CMK (cell line): Measurements from ENCODE around the gene BRSK2.

ENCODE experiments used
- DNase-seq: peaks from one replicate; pipeline ENCODE4 v3.0.0-alpha.2; 2010; ENCODE audit warnings: low read depth

Gene BRSK2

DNA sequence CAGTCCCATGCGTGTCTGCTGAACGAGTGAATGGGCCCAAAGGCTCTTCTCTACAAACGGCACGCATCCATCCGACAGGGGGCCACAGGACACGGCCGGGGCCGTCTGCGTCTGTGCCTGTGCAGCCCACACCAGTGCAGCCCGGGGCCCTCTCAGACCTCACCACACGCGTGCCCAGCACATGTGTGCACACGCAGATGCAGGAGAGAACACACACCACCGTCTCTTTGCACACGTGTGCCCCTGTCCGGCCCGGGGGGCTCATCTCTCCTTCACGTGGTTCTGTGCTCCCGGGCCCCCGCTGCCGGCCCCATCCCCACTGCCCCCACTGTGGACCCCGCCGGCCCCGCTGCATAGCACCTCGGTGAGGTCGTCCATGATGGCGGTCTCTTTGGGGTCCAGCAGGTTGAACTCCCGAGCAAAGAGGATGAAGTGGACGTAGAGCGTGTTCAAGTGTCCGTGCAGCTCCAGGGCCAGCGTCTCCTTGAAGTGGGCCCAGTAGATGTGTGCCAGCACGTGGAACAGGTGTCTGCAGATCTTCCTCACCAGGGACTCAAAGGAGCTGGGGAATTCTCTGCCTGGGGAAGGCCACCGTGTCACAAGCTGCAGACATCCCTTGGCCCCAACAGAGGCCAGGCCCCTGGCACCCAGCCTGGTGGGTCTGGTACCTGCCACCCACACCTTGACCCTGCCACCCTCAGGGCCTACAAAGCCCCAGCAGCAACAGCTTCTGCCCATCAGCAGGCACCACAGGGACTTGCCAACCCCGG is 80.4 kb downstream of the BRSK2 start:
- no peak for DNase-seq

GRCh38 chr11:1470681-1471611 is 81.2 kb downstream of the BRSK2 start:
- no peak for DNase-seq

DNA sequence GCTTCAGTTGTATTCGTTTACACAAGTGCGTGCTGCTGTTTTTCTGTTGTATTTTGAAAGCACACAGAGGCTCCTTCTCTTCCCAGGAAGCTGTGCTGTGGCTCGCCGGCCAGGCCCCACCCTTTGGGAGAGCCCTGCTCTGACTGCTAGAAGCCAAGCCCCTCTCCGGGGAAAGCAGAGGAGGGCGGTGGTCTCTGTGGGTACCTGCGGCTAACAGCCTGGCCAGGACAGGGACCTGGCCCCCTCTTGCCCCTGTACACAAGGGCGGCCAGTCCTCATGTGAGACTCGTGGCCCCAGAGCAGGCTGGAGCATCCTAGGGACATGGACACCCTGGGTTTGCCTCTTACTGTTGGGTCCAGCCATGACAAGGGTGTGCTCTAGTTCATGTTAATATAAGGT is 82.0 kb downstream of the BRSK2 start:
- no peak for DNase-seq

GRCh38 chr11:1472180-1473005 is 82.7 kb downstream of the BRSK2 start:
- no peak for DNase-seq

GRCh38 chr11:1473011-1473628 is 83.4 kb downstream of the BRSK2 start:
- DNase-seq: no peak

- DNase-seq: no peak
Observed at GRCh38 chr11:1473786-1474185, 84.1 kb downstream of the BRSK2 start.

- no peak for DNase-seq
Observed at GRCh38 chr11:1475841-1476240, 86.1 kb downstream of the BRSK2 start.

DNA sequence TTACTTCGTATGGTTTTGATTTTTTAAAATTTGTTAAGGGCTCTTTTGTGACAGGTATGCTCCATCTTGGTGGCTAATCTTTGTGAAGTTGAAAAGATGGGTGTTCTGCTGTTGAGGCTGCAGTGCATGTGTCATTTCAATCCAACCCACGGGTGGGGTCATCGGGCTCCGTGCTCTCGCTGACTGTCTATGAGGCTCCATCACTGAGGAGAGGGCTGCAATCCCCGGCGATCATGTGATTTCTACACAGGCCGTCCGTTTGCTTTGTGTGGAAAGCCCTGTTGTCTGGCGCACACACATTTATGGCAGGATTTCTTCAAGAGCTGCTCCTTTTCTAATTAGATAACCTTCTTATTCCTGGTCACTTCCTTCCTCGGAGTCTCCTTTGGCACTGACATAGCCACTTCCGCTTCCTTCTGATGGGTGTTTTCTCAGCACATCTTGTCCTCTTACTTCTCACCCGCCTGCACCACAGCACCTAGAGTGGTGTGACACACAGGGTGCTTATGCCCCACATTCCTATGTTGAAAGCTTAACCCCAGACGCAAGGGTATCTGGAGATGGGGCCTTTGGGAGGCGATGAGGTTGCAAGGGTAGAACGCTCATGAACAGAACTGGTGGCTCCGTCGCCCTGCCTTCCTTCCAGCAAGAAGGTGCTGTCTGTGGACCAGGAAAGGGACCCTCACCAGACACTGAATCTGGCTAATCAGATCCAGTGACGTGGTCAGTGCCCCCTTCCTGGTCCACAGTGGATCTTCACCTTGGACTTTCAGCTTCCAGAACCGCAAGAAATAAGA is 87.4 kb downstream of the BRSK2 start:
- DNase-seq: no peak

DNA sequence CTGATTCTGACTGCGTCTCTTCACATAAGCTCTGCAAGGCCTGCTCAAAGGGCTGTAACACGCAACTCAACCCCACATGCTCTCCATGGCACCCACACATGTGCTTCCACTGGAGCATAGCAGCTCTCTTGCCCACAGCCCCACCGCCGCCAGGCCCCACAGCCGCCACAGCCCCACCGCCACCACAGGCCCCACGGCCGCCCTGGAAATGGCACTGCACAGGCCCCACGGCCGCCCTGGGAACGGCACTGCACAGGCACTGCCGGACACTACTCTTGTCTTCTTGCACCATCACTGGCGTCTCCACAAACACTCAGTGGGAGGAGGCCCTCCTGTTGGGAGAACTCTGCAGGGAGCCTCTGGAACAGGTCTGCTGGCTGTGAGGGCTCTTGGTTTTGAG is 88.3 kb downstream of the BRSK2 start:
- DNase-seq: no peak

DNA sequence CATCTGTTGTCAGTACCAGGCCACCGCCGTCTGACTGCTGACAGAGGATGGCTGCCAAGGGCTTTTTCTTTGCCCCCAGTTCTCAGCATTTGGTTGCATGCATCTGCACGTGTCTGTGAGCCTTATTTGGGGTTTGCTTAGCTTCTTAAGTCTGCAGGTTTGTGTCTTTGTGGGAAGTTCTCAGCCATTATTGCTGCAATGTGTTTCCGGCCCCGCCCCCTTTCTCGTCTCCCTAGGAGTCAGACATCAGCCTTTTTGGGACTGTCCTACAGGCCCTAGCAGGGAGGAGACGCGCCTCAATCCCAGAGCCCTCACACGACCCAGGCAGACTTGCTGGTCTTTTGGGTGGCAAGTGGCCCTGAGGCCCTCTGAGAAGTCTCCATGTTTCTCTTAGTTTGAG is 88.8 kb downstream of the BRSK2 start:
- DNase-seq: no peak

DNA sequence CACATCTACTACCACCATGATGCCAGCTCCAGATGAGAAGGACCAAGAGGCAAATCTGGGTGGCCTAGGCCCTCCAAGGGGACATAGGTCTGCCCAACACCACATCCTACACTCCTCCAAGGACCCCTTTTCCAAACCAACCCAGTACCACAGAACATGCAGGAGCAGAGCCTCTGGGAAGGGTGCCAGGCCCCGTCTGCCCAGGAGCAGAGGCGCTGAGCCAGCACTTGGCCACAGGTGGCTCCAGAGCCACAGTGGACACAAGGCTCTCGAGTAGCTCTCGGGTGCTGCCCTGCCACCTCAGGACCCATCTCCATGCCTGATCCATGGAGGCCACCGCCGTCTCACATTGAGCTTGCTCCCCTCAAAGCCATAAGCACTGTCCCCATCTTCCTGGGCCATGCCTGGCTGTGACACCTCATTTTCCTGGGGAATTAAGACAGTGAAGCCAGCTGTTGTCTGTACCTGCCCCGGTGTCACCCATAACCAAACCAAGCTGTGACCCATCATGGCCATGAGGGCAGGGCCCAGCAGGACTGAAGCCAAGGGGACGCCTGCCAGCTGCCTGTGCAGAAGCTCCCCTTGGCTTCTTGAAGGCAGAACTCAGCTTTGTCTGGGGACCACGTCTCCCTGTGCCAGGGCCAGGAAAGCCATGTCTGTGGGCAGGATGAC is 89.4 kb downstream of the BRSK2 start:
- no peak for DNase-seq

- no peak for DNase-seq
Observed at GRCh38 chr11:1479678-1480118, 90.0 kb downstream of the BRSK2 start.

GRCh38 chr11:1480191-1480554 is 90.4 kb downstream of the BRSK2 start:
- no peak for DNase-seq

GRCh38 chr11:1480555-1481482 is 91.1 kb downstream of the BRSK2 start:
- no peak for DNase-seq

DNA sequence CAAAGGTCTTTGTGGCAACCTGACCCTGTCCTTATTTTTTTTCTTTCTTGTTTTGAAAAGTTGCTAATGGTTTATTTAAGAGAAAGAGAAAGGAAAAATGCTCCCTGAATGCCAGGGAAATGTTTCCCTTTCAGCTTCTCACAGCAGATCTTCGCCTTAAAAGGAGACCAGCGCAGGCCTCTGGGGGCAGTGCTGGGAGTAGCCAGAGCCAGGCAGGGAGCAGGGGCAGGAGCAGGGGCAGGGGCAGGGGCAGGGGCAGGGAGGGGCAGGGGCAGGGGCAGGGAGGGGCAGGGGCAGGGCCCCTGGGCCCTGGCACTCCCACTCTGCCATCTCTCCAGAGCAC is 91.7 kb downstream of the BRSK2 start:
- DNase-seq: no peak

GRCh38 chr11:1481861-1482441 is 92.2 kb downstream of the BRSK2 start:
- DNase-seq: no peak

- DNase-seq: no peak
Observed at GRCh38 chr11:1482581-1483444, 93.1 kb downstream of the BRSK2 start.

- no peak for DNase-seq
Observed at GRCh38 chr11:1483445-1483961, 93.8 kb downstream of the BRSK2 start.
